Measurements from ENCODE around the gene EVC2. TPM values are rescaled to one million over a fixed set of nuclear protein-coding genes. Genes with fewer than 3 reads are reported as not detected.

The EVC2 gene
- total and polyA plus RNA-seq, 9 of the 15 experiments (the other 6 are each of a cell fraction or from before 2014, with no cell fraction given), result 0.03 to 0.55 (median 0.38) TPM; not detected in 1

DNA sequence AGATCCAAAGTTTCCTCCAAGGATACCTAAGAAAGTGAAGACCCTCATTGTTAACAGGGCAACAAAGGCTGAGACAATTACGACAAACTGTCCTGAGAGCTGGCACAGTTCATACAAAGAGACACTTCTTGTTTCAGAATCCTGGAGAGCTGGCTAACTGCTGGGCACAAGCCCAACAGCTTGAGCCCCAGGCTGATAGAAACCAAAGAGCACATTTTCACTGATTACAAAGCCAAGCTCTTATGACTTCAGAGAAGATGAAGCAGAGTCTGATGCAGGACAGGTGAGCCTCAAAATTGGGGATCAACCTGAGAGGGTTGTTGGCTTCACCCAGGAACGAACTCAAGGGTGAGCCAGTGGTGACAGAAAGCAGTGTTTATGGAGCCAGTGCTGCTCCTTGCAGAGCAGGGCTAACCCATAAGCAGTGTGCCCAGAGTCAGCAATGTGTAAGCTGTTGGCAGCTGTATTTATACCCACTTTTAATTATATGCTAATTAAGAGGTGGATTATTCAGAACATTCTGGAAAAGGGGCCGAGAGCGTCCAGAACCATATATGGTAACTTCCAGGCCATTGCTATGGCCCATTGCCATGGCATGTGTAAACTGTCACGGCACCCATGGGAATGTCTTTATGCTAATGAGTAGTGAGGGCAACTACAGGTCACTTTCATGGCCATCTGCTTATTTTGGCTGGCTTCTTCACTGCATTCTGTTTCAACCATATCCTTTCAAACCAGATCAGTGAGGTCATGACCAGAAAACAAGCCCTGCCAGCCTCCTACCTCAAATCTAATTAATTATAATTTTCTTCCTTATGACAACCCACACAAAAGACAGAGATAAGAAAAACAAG is 183.7 kb downstream of the EVC2 start:
- intact Hi-C loops (cut with micrococcal nuclease), result no loop called here
- TF ChIP-seq GABPB1 (CRISPR knock-in tag; IDR thresholded peaks at IDR 0.05), result no peak
- TF ChIP-seq THRB (CRISPR knock-in tag; conservative IDR thresholded peaks at IDR 0.05), result no peak
- TF ChIP-seq CBX3 (IDR thresholded peaks at IDR 0.05; ENCODE audit: borderline replicate concordance in 1 of 2, low read length in 2 of 2), result no peak
- no peak for TF ChIP-seq BRD9 (IDR thresholded peaks at IDR 0.05; ENCODE audit: low read depth, partially characterized antibody)
- no peak for TF ChIP-seq POLR2G (IDR thresholded peaks at IDR 0.05; ENCODE audit: low read depth, low read length)
- no peak for TF ChIP-seq ZNF347 (CRISPR knock-in tag; IDR thresholded peaks at IDR 0.05; ENCODE audit: low read depth)
- no peak for TF ChIP-seq HDAC8 (tag; IDR thresholded peaks at IDR 0.05)
- FAIRE-seq (no peak), DNase-seq (ENCODE audit: extremely low read depth in 1 of 4, low spot score in 3 of 4) (no peak), ATAC-seq (no peak)
- Histone ChIP-seq H3K4me1 (replicated peaks in 1 of 2; ENCODE audit: control insufficient read depth in 2 of 2, insufficient read depth in 2 of 2, low read length in 2 of 2) (no peaks in the 10 kb centered on the region), H3K9me3 (replicated peaks; ENCODE audit: control insufficient read depth, insufficient read depth, low read depth, low read length) (no peaks in the 10 kb centered on the region), H3K27me3 (ENCODE audit: control insufficient read depth in 2 of 2, insufficient read depth in 2 of 2, low read length in 2 of 2) (no peaks in the 10 kb centered on the region), H2AFZ (ENCODE audit: low read depth, low read length) (no peak overlapping the region), H3K27ac (ENCODE audit: extremely low read depth, low read depth, low read length) (no peak overlapping the region), H3K79me2 (ENCODE audit: control insufficient read depth, insufficient read depth, low read length) (no peaks in the 10 kb centered on the region), H3K9ac (ENCODE audit: insufficient read depth in 1 of 2, low read depth in 2 of 2, low read length in 2 of 2) (no peak overlapping the region), H3K36me3 (ENCODE audit: control insufficient read depth, insufficient read depth, low read length) (no peaks in the 10 kb centered on the region), H4K20me1 (replicated peaks; ENCODE audit: control insufficient read depth, insufficient read depth, low read length) (no peaks in the 10 kb centered on the region), H3K9me1 (ENCODE audit: control insufficient read depth, insufficient read depth, low read length) (no peaks in the 10 kb centered on the region), H3K4me3 (no peak overlapping the region), H3K4me2 (ENCODE audit: insufficient read depth, low read length) (no peak overlapping the region)
- ChIA-PET CTCF (ENCODE audit: low intra/inter-chr PET ratio) (no interaction called here), POLR2A (no interaction called here)
- no TSS peak for BruUV-seq (replicated peaks)
- in situ Hi-C loops (cut with MboI), result no loop called here
- WGBS (ENCODE audit: insufficient coverage, low coverage, missing lambda C conversion rate), result 0% methylated on average over 5 of the region's 5 CpGs
